ENCODE measurements around the gene BANP.
"Not testable (repeated sequence)": the region's sequence is repeated elsewhere in the genome, so short reads cannot be mapped to it uniquely, and the experiment has no call there.

The BANP gene

GRCh38 chr16:88067530-88068411, 116.5 kb downstream of the BANP start:
- no peak for DNase-seq

- no peak for DNase-seq
These were observed 117.5 kb downstream of the BANP start for GRCh38 chr16:88068476-88069396.

- DNase-seq = no peak
These were observed 118.3 kb downstream of the BANP start for GRCh38 chr16:88069397-88070168.

GRCh38 chr16:88070341-88070740, 119.1 kb downstream of the BANP start:
- DNase-seq = no peak

GRCh38 chr16:88070989-88071625, 119.9 kb downstream of the BANP start:
- no peak for DNase-seq

- no peak for DNase-seq
These were observed 120.7 kb downstream of the BANP start for GRCh38 chr16:88071908-88072307.

- no peak for DNase-seq
These were observed 121.4 kb downstream of the BANP start for GRCh38 chr16:88072571-88073001.

GRCh38 chr16:88073201-88073721, 122.0 kb downstream of the BANP start:
- DNase-seq = no peak

- no peak for DNase-seq
These were observed 122.8 kb downstream of the BANP start for GRCh38 chr16:88074041-88074440.

GRCh38 chr16:88076211-88076931, 125.1 kb downstream of the BANP start:
- no peak for DNase-seq

GRCh38 chr16:88076932-88077320, 125.7 kb downstream of the BANP start:
- not testable (repeated sequence) for DNase-seq

- DNase-seq = no peak
These were observed 126.3 kb downstream of the BANP start for GRCh38 chr16:88077328-88078108.

- DNase-seq = no peak
These were observed 127.0 kb downstream of the BANP start for GRCh38 chr16:88078111-88078775.

- DNase-seq = no peak
These were observed 132.3 kb downstream of the BANP start for GRCh38 chr16:88083582-88083981.

GRCh38 chr16:88084881-88085280, 133.6 kb downstream of the BANP start:
- DNase-seq = no peak

GRCh38 chr16:88086571-88087516, 135.6 kb downstream of the BANP start:
- DNase-seq = no peak

- DNase-seq = no peak
These were observed 136.3 kb downstream of the BANP start for GRCh38 chr16:88087517-88087877.

- no peak for DNase-seq
These were observed 136.9 kb downstream of the BANP start for GRCh38 chr16:88088161-88088581.

GRCh38 chr16:88088611-88089010, 137.4 kb downstream of the BANP start:
- not testable (repeated sequence) for DNase-seq
